ENCODE measurements around the gene PXN.
"Not testable (repeated sequence)": the region's sequence is repeated elsewhere in the genome, so short reads cannot be mapped to it uniquely, and the experiment has no call there.

The PXN gene

GRCh38 chr12:120241561-120242274, 23.8 kb downstream of the PXN start:
- DNase-seq (ENCODE audit: low spot score) = no peak

DNA sequence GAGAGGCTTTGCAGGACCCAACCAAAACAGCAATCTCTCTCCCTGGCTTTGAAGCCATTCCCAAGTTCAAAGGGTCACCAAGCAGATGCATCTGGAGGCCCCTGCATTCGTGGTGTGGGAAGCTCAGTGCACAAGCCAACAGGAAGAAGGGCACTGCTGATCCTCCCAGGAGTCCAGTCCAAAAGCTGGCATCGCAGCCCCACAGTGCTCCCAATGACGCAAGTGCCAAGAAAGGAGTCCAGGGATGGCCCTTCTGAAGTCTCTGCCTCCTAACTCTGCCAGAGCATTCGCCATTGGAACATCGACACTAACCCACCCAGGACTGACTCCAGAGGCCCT, 25.1 kb downstream of the PXN start:
- no peak for DNase-seq (ENCODE audit: low spot score)

DNA sequence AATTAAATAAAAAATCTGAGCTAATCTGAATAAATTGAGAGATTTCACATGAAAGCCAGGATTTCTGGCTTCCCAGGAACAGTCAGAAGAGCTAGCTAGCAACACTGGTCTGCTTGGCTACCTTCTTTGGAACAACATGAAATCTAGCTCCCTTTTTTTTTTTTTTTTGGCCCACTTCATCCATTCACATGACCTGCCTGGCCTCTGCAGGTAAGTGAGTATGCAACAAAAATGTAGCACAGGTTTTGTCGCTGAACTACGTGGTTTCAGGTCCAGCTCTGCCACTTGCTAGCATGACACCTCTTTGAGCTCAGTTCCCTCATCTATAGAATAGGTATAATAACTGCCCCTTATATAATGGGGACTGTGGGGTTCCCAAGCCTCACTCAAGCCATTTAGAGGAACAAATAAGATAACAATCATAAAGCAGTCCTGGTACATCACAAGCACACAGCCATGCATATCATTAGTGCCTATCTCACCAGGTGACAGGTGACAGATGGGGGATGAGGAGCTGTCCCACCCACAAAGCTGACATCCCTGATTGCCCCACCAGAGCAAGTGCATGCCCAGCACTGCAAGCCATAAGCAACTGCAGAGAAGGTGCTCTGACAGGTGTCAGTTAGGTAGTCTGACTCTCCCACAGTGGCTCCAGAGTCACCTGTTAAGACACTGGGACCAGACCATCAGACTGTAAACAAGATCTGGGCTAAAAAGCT, 25.6 kb downstream of the PXN start:
- no peak for DNase-seq (ENCODE audit: low spot score)

DNA sequence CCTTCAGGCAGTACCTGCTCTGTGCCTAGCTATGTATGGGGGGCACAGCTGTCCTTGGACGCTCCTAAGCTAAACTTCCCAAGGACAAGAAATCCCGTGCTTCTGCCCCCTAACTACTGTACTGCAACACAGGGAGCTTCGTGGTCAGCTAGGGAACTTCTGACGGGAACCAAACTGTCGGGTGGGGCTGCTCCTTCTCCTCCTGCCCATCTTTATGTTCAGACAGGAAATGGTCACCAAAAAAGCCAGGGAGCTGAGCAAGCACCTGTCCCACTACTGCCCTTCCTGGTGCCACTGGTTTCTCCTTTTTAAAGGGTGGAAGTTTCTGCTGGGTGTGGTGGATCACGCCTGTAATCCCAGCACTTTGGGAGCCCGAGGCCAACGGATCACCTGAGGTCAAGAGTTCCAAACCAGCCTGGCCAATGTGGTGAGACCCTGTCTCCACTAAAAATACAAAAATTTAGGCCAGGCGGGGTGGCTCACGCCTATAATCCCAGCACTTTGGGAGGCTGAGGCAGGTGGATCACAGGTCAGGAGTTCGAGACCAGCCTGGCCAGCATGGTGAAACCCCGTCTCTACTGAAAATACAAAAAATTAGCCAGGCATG, 26.6 kb downstream of the PXN start:
- no peak for DNase-seq (ENCODE audit: low spot score)

- no peak for DNase-seq (ENCODE audit: low spot score)
Observed at GRCh38 chr12:120238217-120238616, 27.3 kb downstream of the PXN start.

- no peak for DNase-seq (ENCODE audit: low spot score)
Observed at GRCh38 chr12:120237360-120238171, 28.0 kb downstream of the PXN start.

DNA sequence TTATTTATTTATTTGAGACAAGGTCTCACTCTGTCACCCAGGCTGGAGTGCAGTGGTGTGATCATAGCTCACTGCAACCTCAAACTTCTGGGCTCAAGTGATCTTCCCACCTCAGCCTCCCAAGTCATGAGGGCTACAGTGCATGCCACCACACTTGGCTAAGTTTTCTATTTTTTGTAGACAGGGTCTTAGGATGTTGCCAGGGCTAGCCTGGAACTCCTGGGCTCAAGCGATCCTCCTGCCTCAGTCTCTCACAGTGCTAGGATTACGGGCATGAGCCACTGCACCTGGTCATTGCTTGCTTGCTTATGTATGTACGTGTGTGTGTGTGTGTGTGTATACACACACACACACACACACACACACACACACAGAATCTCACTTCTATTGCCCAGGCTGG, 28.7 kb downstream of the PXN start:
- DNase-seq (ENCODE audit: low spot score) = not testable (repeated sequence)

GRCh38 chr12:120235369-120236323, 29.9 kb downstream of the PXN start:
- no peak for DNase-seq (ENCODE audit: low spot score)

DNA sequence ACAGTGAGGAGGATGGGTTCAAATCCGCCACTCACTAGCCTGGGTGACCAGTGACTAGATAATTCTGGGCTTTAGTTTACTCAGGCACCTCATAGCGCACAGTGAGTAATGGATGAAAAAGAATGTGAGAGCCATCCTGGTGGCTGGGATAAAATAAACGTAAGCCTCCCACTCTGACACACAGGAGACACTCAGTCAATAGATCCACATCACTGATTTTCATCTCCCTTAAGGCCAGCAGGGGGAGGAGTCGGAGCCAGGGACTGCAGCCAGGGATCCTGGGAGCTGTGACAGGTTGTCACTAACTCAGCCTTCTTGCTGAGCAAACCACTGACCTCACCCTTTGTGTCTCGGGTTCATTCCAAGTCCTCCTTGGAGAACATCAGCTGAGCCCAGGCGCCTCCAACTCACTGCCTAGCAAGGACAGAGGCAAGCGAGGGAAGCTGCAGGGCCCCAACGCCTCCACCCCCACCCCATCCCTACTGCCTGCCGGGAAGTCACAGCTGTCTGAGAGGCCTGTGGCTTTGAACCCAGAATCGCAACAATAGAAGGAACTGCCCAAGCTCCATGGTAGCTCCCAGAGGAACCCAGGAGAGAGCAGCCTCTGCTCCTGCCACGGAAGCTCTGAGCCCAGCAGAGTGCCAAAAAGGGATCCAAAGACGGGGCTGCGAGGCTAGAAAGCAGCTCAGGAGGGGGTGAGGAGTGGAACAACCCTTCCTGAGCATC, 30.7 kb downstream of the PXN start:
- peak; percentile 92 for DNase-seq (ENCODE audit: low spot score)

- DNase-seq (ENCODE audit: low spot score) = peak; percentile 90
Observed at GRCh38 chr12:120231316-120232011, 34.1 kb downstream of the PXN start.

GRCh38 chr12:120230974-120231315, 34.6 kb downstream of the PXN start:
- no peak for DNase-seq (ENCODE audit: low spot score)

DNA sequence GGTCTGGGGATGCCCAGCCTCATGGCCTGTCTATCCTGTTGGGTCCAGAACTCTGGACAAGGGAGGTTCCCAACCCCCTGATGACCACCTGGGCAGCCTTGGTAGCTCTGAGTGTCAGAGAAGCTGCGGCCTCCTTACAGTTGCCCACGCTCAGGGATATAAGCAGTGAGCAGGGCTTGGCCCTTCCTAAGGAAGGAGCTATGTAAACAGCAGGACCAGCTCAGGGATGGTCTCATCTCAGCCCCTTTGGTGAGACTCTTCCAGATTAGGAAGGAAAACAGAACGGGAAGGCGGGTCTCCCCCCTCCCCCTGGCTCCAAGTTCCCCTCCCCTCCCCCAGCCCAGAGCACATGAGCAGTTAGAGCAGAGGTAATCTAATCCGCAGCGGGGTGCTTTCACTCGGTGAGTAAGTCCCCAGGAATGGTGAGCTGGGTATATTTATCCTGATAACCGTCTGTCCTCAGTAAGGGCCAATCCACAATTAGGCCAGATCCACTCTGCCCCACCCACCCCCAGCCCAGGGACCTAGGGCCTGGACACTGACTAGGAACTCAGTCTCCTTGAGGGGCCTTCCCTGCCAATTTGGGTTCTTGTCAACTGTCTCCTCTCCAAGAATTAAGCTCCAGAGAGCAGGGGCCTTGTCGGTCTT, 35.1 kb downstream of the PXN start:
- DNase-seq (ENCODE audit: low spot score) = peak; percentile 96

- peak; percentile 46 for DNase-seq (ENCODE audit: low spot score)
Observed at GRCh38 chr12:120229487-120230325, 35.8 kb downstream of the PXN start.

DNA sequence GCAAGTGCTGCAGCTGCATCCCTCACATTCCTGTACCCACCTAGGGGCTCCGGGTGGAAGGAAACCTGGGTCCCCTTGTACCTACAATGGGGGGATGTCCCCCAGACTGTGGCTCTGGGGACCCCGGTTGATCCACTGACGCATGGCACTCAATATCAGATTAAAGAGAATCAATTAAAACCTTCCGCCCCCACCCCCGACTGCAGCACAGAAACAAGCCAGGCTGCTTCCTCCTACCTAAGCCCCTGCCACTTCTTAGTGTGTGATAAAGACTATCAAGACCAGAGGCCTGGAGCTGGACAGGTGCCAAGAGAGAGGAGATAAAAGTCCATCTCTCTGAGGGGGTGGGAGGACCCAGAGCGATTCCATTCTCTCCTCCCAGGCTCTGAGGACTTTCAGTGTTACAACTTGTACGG, 36.5 kb downstream of the PXN start:
- DNase-seq (ENCODE audit: low spot score) = no peak

DNA sequence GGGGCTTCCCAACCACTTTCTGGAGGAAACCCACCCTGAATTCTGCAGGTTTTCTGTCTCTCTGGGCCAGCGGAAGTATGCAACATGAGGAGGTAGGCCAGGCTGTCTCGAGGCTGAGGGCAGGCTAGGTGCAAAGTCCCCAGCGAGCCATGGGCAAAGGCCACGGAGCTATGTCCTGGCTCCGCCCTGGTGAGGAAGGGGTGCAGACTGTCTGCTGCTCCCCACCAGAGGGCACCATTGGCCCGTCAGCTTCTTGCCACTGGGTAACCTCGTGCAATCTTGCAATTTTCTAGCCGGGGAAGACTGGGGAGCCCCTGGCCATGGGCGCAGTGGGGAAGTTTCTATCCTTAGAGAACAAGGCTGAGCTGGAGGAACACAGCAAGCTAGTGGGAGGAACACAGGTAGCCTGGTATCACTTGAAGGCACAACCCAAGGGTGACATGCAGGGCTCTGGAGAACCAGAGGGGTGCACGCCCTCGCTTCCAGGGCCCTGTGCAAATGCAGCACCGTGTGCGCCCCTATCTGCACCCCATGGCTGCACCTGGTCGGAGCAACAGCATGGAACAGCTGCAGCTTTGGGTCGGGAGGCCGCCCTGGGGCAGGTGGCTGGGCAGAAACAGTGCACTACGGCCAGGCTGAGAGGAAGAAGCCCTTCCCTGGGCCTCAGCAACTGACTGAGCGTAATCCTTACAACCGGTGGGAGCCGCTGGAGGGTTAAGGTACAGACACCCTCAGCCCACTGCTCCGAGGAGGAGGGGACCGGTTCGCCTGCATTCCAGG, 37.0 kb downstream of the PXN start:
- DNase-seq (ENCODE audit: low spot score) = peak; percentile 91

DNA sequence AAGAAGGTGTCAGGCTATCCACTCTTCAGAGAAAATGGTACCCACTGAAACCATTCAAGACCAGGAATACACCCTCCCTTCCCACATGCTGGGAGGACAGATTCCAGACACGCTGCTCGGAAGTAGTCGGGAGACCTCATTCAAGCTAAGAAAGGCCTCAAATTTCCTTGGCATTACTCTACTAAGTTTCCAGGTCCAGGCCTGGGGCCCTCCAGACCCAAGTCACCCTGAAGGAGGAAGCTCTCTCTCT, 37.6 kb downstream of the PXN start:
- DNase-seq (ENCODE audit: low spot score) = no peak

DNA sequence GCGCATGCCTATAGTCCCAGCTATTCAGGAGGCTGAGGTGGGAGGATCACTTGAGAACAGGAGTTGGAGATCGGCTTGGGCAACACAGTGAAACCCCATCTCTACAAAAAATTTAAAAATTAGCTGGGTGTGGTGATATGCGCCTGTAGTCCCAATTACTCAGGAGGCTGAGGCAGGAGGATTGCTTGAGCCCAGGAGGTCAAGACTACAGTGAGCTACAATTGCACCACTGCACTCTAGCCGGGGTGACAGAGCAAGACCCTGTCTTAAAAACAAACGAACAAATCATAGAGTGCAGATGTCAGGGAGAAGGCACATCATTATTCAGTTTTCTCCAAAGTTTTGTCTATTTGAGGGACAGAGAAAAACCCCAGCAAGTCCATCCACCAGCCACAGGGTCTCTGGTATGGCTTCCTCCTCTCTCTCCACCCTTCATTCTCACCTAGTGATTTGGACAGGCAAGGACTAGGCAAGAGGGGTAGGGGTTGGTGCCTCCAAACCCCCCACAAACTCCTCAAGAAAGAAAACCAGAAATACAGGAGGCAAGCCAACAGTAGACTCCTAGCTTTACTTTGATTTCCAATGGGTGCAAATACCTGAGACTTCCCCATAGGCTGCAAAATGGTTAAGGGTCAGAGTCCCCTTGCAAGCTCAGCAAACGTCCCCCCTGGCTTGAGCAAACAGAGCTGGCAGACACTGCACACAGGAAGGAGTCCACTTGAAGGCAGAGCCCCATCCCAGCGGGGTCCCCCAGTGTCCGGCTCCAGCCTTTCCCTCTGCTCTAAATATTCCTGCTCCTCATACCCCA, 38.1 kb downstream of the PXN start:
- no peak for DNase-seq (ENCODE audit: low spot score)
